Testis (tissue), 3 donors: ENCODE measurements around the gene CHKA. TPM values are rescaled to one million over a fixed set of nuclear protein-coding genes. Genes with fewer than 3 reads are reported as not detected.

Source experiments
- DNase-seq: peaks from one replicate; pipeline ENCODE4 v3.0.0-alpha.2; 2019
- H3K27ac ChIP-seq, 2 donors: fragments of 200-600 bp; sonication (generic); one replicate each; pipeline ENCODE4 v1.5.1; 2019
- H3K27me3 ChIP-seq: fragments of 200-600 bp; sonication (generic); one replicate; pipeline ENCODE4 v1.5.1; 2019
- H3K36me3 ChIP-seq: fragments of 200-600 bp; sonication (generic); one replicate; pipeline ENCODE4 v1.5.1; 2017; ENCODE audit warnings: low read depth; ENCODE audit errors: missing control alignments
- H3K4me1 ChIP-seq: fragments of 200-600 bp; sonication (generic); one replicate; pipeline ENCODE4 v1.5.1; 2019
- H3K4me3 ChIP-seq, 2 donors: fragments of 200-600 bp; sonication (generic); one replicate each; pipeline ENCODE4 v1.5.1; 2017 to 2019
- H3K9me3 ChIP-seq: fragments of 200-600 bp; sonication (generic); one replicate; pipeline ENCODE4 v1.5.1; 2017
- CTCF ChIP-seq, 3 experiments: fragments of 450-650 bp in 2 of 3; fragments of 200-600 bp in 1 of 3; sonication (generic) in 1 of 3; IDR thresholded peaks; one replicate each; pipeline ENCODE4 v1.5.1; 2016 to 2019; ENCODE audit warnings: antibody characterized with exemption in 3 of 3, mild to moderate bottlenecking in 2 of 3, moderate library complexity in 1 of 3
- POLR2A ChIP-seq: fragments of 450-650 bp; IDR thresholded peaks from one replicate; pipeline ENCODE4 v1.6.1; 2017; ENCODE audit warnings: antibody characterized with exemption, mild to moderate bottlenecking, moderate library complexity
- WGBS, 2 donors: methylation state at CpG; one replicate each; pipeline ENCODE4 v1.1.5; 2018; 5-methylcytosine and 5-hydroxymethylcytosine counted together
- intact Hi-C: fragments of 100-400 bp; cut with DNase I; formaldehyde crosslinking; loops from one replicate; pipeline ENCODE4 v1.15.1; 2023; ENCODE audit warnings: low total_unique reads
- polyA plus RNA-seq: library from polyadenylated mRNA; stranded (reverse); fragments of 350-450 nt; fragmentation: Illumina TruSeq; extraction: RNeasy Lipid Tissue Mini Kit (QIAGEN cat#74804); gene quantifications from one replicate; pipeline ENCODE4 v1.2.3, GENCODE V29; 2014; ENCODE audit warnings: low read depth, low replicate concordance; ENCODE audit not compliant: insufficient read depth
- total RNA-seq, 2 donors: library from RNA; depleted of rRNA; stranded (reverse); fragments of >200 nt; gene quantifications; one replicate each; pipeline ENCODE4 v1.2.3, GENCODE V29; 2016

Gene CHKA
- total and polyA plus RNA-seq, 3 donors from 2014 or later, result 145 to 200 (median 180) TPM

GRCh38 chr11:68116126-68116525 lies 5.1 kb downstream of the CHKA start:
- intact Hi-C loops, result no loop called here
- H3K4me3 ChIP-seq, result no peak overlapping the region
- no peaks in the 10 kb centered on the region for H3K36me3 ChIP-seq
- no peaks in the 10 kb centered on the region for H3K27me3 ChIP-seq
- no peaks in the 10 kb centered on the region for H3K9me3 ChIP-seq
- H3K4me1 ChIP-seq, result peaks cover 9% of the 10 kb centered on the region
- TF ChIP-seq CTCF (IDR thresholded peaks at IDR 0.05) (no peak), POLR2A (no peak)
- WGBS, 2 donors, result 86 to 88% methylated on average over 7 of the region's 7 CpGs
- DNase-seq, result no peak
- H3K27ac ChIP-seq, result no peak overlapping the region

DNA sequence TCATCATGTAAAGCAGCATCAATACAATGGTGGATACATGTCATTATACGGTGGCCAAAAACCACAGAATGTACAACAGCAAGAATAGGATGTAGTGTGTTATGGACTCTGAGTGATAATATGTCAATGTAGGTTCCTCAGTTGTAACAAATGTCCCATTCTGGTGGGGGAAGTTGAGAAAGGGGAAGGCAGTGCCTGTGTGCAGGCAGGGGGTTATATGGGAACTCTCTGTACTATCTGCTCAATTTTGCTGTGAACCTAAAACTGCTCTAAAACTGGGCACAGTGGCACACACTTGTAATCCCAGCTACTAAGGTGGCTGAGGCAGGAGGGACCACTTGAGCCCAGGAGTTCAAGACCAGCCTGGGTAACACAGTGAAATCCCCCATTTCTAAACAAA lies 5.9 kb downstream of the CHKA start:
- Histone ChIP-seq H3K27me3 (no peaks in the 10 kb centered on the region), H3K4me1 (peaks cover 9% of the 10 kb centered on the region), H3K4me3 (no peak overlapping the region), H3K36me3 (no peaks in the 10 kb centered on the region), H3K27ac (no peak overlapping the region), H3K9me3 (no peaks in the 10 kb centered on the region)
- 77 to 81% methylated on average over 1 of the region's 1 CpG for WGBS, 2 donors
- DNase-seq, result no peak
- TF ChIP-seq CTCF (IDR thresholded peaks at IDR 0.05) (no peak), POLR2A (no peak)
- intact Hi-C loops, result no loop called here

GRCh38 chr11:68113986-68114385 lies 7.2 kb downstream of the CHKA start:
- no peaks in the 10 kb centered on the region for H3K9me3 ChIP-seq
- no peak overlapping the region for H3K4me3 ChIP-seq
- WGBS, 2 donors, result 63% methylated on average over 3 of the region's 3 CpGs
- intact Hi-C loops, result no loop called here
- H3K27me3 ChIP-seq, result no peaks in the 10 kb centered on the region
- peaks cover 9% of the 10 kb centered on the region for H3K4me1 ChIP-seq
- no peak overlapping the region for H3K27ac ChIP-seq
- H3K36me3 ChIP-seq, result no peaks in the 10 kb centered on the region
- TF ChIP-seq POLR2A, result no peak
- no peak for TF ChIP-seq CTCF (IDR thresholded peaks at IDR 0.05)
- DNase-seq, result no peak

DNA sequence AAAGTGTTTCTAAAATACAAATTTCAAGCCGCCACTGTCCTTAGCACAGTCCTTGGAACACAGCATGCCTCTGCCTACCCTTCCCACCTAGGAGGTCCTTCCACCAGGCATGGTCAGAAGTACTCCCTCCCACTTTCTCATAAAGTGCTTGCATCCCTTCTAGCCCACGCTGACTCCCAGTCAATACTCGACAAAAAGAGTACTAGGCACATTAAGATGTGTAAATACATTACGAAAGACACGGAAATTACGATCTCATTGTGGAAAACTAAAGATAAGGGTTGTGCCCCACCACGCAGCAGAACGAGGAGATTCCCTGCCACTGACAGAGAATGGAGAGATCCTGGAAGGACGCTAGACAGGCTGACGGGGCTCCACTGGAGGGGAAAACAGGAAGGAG lies 13.5 kb downstream of the CHKA start:
- no peak overlapping the region for H3K27ac ChIP-seq

More for the DNA sequence above, 13.5 kb downstream of the CHKA start:
- Histone ChIP-seq H3K4me3 (no peak overlapping the region), H3K4me1 (peaks cover 9% of the 10 kb centered on the region), H3K27me3 (no peaks in the 10 kb centered on the region), H3K9me3 (no peaks in the 10 kb centered on the region), H3K36me3 (no peaks in the 10 kb centered on the region)
- TF ChIP-seq POLR2A, result no peak
- TF ChIP-seq CTCF (IDR thresholded peaks at IDR 0.05), result no peak
- 69 to 81% methylated on average over 10 of the region's 10 CpGs for WGBS, 2 donors
- intact Hi-C loops, result no loop called here
- DNase-seq, result no peak
